NCI-H187 treated with DMSO at 0.1 percent for 48 hours (cell line): ENCODE measurements around the gene RUNDC3A.

Source experiments
- DNase-seq: peaks from one replicate; lab custom pipeline; 2025; lab: John Stamatoyannopoulos, UW

The RUNDC3A gene

GRCh38 chr17:44283344-44284023, 24.9 kb upstream of the RUNDC3A start:
- no peak for DNase-seq

DNA sequence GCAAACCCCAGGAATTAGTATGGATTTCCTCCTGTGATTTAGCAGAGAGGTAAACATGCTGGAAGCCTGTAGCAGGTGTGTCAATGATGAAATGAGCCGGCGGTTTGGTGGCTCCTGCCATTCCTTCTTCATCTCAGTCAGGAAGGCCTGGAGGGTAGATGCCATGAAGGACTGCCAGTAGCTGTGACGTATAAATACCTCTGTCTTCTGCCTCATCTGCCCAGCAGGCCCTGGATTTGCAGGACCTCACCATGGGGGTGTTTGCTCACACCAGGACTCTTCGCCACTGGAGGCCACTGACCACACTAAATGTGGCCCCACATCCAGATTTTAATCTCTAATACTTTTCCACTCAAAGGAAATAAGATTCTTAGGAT, 24.4 kb upstream of the RUNDC3A start:
- DNase-seq = no peak

GRCh38 chr17:44287651-44288050, 20.8 kb upstream of the RUNDC3A start:
- DNase-seq = no peak

DNA sequence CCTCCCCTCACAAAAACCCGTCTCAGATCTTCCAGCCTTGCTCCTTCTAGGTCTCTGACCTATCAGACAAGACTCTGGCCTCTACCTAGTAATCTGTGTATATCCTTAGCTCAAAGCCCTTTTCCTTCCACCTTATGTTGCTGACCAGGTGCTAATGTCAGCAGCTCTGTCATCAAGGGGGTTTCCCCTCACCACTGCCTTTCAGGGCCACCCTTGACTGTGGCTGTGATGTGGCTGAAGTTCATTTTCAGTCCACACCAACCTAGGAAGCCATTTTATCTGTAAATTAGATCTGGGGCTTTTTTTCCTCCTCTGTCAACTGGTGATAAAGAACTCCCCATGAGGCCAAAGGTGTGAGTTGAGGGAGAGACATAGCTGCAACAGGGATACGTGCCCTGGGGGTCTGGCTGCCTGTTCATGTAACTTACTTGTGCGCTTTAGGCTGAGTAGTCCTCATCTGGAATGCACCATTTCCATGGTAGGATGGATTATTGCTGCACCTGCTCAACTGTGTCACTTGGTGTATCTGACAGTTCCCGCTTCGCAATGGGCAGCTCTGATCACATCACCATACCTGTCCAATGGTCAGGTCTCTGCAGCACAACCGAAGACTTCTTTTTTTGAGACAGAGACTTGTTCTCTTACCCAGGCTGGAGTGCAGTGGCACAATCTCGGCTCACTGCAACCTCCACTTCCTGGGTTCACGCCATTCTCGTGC, 14.7 kb upstream of the RUNDC3A start:
- no peak for DNase-seq

GRCh38 chr17:44297975-44298374, 10.4 kb upstream of the RUNDC3A start:
- DNase-seq = no peak

DNA sequence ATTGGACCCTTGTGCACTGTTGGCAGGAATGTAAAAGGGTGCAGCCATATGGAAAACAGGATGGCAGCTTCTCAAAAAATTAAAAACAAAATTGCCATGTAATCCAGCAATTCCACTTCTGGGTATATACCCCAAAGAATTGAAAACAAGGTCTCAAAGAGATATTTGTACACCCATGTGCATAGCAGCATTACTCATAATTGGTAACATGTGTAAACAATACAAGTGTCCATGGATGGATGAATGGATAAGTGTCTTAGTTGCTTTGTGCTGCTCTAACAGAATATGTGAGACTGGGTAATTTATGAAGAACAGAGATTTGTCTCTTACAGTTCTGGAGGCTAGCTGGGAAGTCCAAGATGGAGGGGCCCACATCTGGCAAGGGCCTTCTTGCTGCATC, 3.8 kb upstream of the RUNDC3A start:
- DNase-seq = peak; percentile 29

DNA sequence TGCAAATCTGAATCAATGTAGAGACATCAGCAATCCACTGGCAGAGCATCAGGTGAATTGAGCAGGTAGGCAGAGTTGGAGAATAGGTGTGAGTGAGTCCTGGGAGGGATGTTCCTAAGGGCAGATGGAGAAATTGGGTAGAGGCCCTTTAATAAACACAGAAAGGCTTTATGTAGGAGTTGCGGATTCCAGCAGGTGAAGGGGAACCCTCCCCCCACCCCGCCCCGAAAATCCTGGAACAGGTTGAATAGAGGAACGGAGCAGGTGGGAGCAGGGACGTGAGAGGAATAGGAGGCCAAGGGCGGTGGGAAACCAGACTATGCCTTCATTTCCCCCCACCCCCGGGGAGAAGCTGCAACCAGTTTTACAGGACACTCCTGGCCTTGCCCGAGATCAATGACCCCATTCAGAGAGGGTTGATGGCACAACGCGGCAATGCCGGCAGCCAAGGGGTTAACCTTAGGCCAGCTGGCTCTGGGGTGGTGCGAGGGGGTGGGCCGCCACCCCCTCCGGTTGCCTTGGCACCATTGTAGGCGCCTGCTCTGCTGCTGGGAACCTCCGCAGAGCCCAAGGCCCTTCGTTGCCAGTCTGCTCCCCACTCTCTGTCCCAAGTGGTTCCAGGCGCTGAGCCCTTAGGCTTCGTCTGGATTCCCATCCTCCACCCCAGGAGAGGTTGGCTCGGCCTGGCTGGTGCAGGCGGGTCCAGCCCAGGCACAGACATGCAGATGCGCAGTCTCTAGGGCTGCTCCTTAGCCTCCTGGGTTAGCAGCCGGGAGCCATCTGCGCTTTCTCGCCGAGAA, 814 bp upstream of the RUNDC3A start:
- DNase-seq = peak; percentile 29

DNA sequence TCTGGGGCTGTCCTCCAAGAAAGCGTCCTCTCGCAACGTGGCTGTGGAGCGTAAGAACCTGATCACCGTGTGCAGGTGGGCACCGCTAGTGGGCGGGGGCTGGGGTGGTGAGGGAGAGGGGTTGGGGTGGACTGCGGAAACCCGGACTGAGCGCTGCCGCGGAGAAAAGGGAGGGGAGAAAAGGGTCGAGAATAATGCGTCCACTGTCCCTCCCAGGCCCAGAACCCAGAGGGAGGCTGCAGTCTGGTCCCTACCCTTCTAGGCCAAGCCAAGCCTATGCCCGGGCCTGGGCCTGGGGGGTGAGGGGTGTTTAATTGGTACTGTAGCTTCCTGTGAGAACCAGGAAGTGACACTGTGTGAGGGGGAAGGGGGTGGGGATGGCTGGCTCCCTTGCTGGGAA, 464 bp downstream of the RUNDC3A start:
- DNase-seq = no peak

- DNase-seq = no peak
These were observed 1.1 kb downstream of the RUNDC3A start for GRCh38 chr17:44309472-44309871.

- no peak for DNase-seq
These were observed 1.8 kb downstream of the RUNDC3A start for GRCh38 chr17:44310188-44310587.

DNA sequence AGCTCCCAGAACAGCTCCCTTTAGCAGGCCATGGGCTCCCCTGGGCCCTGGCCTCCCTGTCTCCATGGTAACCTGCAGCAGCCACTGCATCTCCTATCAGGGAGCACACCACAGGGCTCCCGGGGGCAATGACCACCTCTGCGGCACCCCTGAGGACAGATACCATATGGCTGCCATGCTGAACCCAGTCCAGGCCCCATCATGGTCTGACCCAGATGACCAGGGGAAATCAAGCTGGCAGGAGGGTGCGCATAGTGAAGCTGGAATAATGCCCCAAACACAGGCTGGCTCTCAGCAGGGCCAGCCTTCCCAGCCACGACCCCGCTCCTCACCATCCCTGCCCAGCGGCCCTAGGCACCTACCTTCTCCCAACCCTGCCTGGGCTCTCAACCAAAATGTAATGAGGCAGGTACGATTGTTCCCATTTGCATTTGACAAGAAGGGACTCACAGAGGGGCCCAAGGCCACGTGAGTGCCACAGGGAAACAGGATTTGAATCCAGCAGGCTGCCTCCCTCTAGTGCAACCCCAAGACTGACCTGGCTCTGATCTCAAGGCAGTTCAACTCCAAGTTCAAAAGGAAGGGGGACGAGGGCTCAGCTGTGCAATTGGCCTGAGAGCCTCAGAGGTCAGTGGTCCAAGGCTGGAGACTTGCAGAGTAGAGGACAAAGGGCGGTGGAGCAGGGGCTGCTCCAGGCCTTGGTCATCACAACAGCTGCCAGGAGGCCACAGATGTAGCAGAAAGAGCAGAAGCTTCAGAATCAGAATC, 2.4 kb downstream of the RUNDC3A start:
- DNase-seq = no peak

DNA sequence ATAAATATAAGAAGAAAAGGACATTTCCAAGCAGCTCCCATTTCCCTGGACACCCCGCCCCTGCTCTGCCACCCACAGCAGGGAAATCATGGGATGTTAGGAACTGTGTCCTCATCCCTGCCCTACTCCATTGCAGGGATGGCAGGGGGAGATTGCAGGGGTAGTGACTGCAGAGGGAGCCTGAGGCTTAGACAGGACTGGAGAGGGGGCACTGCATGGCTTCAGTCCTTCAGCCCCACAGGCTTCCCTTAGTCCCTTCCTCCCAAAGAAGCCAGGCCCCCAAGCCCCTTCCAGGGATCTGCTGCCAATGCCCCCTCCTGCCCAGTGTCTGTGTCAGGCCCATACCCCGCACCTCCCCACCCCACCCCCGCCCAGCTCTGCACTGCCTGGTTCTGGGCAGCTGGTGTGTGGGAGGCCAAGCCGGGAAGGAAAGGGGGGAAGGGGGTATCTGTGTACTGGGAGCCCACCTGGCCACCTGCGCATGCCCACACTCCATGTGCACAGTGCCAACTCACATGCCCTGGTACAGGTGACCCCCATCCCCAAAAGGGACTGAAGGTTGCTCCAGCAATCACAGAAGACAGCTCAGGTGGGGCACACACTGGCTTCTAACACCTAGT, 3.3 kb downstream of the RUNDC3A start:
- no peak for DNase-seq

- DNase-seq = no peak
These were observed 4.1 kb downstream of the RUNDC3A start for GRCh38 chr17:44312396-44313104.

- DNase-seq = no peak
These were observed 5.6 kb downstream of the RUNDC3A start for GRCh38 chr17:44314031-44314430.

DNA sequence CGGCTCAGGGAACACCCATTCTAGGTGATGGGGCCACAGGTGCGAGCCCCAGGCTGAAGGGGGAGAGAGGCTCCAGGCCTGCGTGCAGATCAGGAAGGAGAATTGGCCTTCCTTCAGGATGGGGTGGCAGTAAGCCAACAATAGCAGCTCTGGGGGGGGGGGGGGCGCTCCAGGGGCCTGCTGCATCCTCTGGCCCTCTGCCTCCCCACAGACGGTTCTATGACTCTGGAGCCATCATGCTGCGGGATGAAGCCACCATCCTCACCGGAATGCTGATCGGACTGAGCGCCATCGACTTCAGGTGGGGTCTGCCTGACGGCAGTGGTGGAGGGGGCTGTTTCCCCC, 6.1 kb downstream of the RUNDC3A start:
- DNase-seq = no peak

DNA sequence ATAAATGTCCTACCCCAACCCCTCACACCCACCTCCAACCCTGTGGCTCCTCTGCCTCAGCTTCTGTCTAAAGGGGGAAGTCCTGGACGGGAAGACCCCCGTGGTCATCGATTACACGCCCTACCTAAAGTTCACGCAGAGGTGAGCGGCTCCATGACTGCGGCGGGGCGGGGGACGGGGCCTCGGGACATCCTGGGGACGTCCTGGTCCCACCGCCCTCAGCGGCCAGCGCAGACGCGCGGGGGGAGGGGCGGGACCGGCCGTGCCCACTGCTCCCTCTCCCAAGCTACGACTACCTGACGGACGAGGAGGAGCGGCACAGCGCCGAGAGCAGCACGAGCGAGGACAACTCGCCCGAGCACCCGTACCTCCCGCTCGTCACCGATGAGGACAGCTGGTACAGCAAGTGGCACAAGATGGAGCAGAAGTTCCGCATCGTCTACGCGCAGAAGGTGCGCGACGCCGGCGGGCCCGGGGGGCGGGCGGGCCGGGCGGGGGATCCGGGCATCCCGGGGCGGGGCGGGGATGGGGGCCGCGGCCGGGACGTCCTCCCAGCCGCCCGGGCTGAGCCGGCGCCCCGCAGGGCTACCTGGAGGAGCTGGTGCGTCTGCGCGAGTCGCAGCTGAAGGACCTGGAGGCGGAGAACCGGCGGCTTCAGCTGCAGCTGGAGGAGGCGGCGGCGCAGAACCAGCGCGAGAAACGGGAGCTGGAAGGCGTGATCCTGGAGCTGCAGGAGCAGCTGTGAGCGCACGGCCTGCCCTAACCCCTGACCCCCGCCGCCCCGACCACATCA, 6.7 kb downstream of the RUNDC3A start:
- DNase-seq = no peak

GRCh38 chr17:44315760-44316731, 7.6 kb downstream of the RUNDC3A start:
- no peak for DNase-seq

GRCh38 chr17:44317545-44317944, 9.1 kb downstream of the RUNDC3A start:
- DNase-seq = no peak
